H9 (cell line): Measurements from ENCODE around the gene FSTL4. TPM values are rescaled to one million over a fixed set of nuclear protein-coding genes. Genes with fewer than 3 reads are reported as not detected.

Experiments used
- DNase-seq: peaks from one replicate; pipeline ENCODE4 v3.0.0-alpha.2; 2017
- H2AFZ ChIP-seq: one replicate; pipeline ENCODE4 v1.6.1; 2013; ENCODE audit warnings: mild to moderate bottlenecking, low read length, control low read depth, moderate library complexity
- H2AK5ac ChIP-seq: 2 replicates; pipeline ENCODE4 v1.6.1; 2013; ENCODE audit warnings: low read length, control low read depth, mixed read lengths; ENCODE audit not compliant: insufficient read length
- H2BK120ac ChIP-seq: one replicate; pipeline ENCODE4 v1.6.1; 2013; ENCODE audit warnings: low read depth, mild to moderate bottlenecking, low read length, control low read depth, inconsistent platforms; ENCODE audit not compliant: poor library complexity, severe bottlenecking
- H2BK12ac ChIP-seq: 2 replicates; pipeline ENCODE4 v1.6.1; 2013; ENCODE audit warnings: low read length, control low read depth, mixed read lengths, low read depth; ENCODE audit not compliant: insufficient read length
- H2BK15ac ChIP-seq: 2 replicates; pipeline ENCODE4 v1.6.1; 2013; ENCODE audit warnings: low read depth, low read length, control low read depth
- H2BK20ac ChIP-seq: one replicate; pipeline ENCODE4 v1.6.1; 2013; ENCODE audit warnings: low read depth, mild to moderate bottlenecking, low read length, control low read depth, inconsistent platforms; ENCODE audit not compliant: poor library complexity, severe bottlenecking
- H2BK5ac ChIP-seq: 2 replicates; pipeline ENCODE4 v1.6.1; 2013; ENCODE audit warnings: low read length, control low read depth, mixed read lengths; ENCODE audit not compliant: insufficient read length
- H3K14ac ChIP-seq: 2 replicates; pipeline ENCODE4 v1.6.1; 2013; ENCODE audit warnings: low read length, control low read depth; ENCODE audit not compliant: insufficient read depth
- H3K18ac ChIP-seq: 2 replicates; pipeline ENCODE4 v1.6.1; 2013; ENCODE audit warnings: low read depth, mild to moderate bottlenecking, mixed read lengths, low read length, control low read depth; ENCODE audit not compliant: insufficient read length
- H3K23ac ChIP-seq: 2 replicates; pipeline ENCODE4 v1.6.1; 2013; ENCODE audit warnings: low read length, control low read depth, mixed read lengths, low read depth; ENCODE audit not compliant: insufficient read length
- H3K23me2 ChIP-seq: 2 replicates; pipeline ENCODE4 v1.6.1; 2013; ENCODE audit warnings: low read depth, mild to moderate bottlenecking, mixed read lengths, low read length, control low read depth; ENCODE audit not compliant: insufficient read length, poor library complexity, severe bottlenecking
- H3K27ac ChIP-seq: 2 replicates; pipeline ENCODE4 v1.5.1; 2013; ENCODE audit warnings: low read length, control low read depth, mixed read lengths, low read depth; ENCODE audit not compliant: insufficient read length
- H3K27me3 ChIP-seq: 2 replicates; pipeline ENCODE4 v1.6.1; 2013; ENCODE audit warnings: low read length, control low read depth, inconsistent platforms; ENCODE audit not compliant: insufficient read depth
- H3K4ac ChIP-seq: 2 replicates; pipeline ENCODE4 v1.6.1; 2013; ENCODE audit warnings: low read depth, mild to moderate bottlenecking, control low read depth, inconsistent platforms, low read length, moderate library complexity
- H3K4me1 ChIP-seq: 2 replicates; pipeline ENCODE4 v1.6.1; 2013; ENCODE audit warnings: low read length, control low read depth, inconsistent platforms; ENCODE audit not compliant: insufficient read depth
- H3K4me2 ChIP-seq: 2 replicates; pipeline ENCODE4 v1.6.1; 2013; ENCODE audit warnings: low read length, control low read depth, mixed read lengths; ENCODE audit not compliant: insufficient read length, insufficient read depth
- H3K56ac ChIP-seq: 2 replicates; pipeline ENCODE4 v1.6.1; 2013; ENCODE audit warnings: low read depth, mild to moderate bottlenecking, mixed read lengths, low read length, control low read depth; ENCODE audit not compliant: insufficient read length
- H3K79me1 ChIP-seq: 2 replicates; pipeline ENCODE4 v1.6.1; 2013; ENCODE audit warnings: low read depth, mild to moderate bottlenecking, moderate library complexity, low read length, control low read depth, inconsistent platforms; ENCODE audit not compliant: insufficient read depth, poor library complexity, severe bottlenecking
- H3K79me2 ChIP-seq: 2 replicates; pipeline ENCODE4 v1.6.1; 2013; ENCODE audit warnings: low read length, control low read depth, inconsistent platforms; ENCODE audit not compliant: insufficient read depth
- H3K9ac ChIP-seq: 2 replicates; pipeline ENCODE4 v1.6.1; 2013; ENCODE audit warnings: low read length, control low read depth, mixed read lengths; ENCODE audit not compliant: insufficient read length; ENCODE audit errors: extremely low read depth
- H3K9me3 ChIP-seq: one replicate; pipeline ENCODE4 v1.6.1; 2013; ENCODE audit warnings: low read depth, low read length, inconsistent platforms; ENCODE audit not compliant: control insufficient read depth
- H3T11ph ChIP-seq: one replicate; pipeline ENCODE4 v1.6.1; 2013; ENCODE audit warnings: mild to moderate bottlenecking, low read length, control low read depth, inconsistent platforms
- H4K20me1 ChIP-seq: one replicate; pipeline ENCODE4 v1.6.1; 2013; ENCODE audit not compliant: control insufficient read depth, insufficient read length, insufficient read depth
- H4K5ac ChIP-seq: 2 replicates; pipeline ENCODE4 v1.6.1; 2013; ENCODE audit warnings: low read depth, mild to moderate bottlenecking, mixed read lengths, low read length, control low read depth; ENCODE audit not compliant: insufficient read length
- H4K8ac ChIP-seq: replicated peaks from 2 replicates; pipeline ENCODE4 v1.6.1; 2013; ENCODE audit warnings: low read length, control low read depth, mixed read lengths, low read depth; ENCODE audit not compliant: insufficient read length
- H4K91ac ChIP-seq: 2 replicates; pipeline ENCODE4 v1.6.1; 2013; ENCODE audit warnings: low read depth, mild to moderate bottlenecking, moderate library complexity, mixed read lengths, low read length, control low read depth; ENCODE audit not compliant: insufficient read length
- H3K27ac Mint-ChIP-seq, 3 experiments: 2 replicates in 2 of 3; 3 replicates in 1 of 3; pipeline ENCODE4 v1.8.0; 2020 to 2021; ENCODE audit warnings: mixed read lengths in 3 of 3, mild to moderate bottlenecking in 1 of 3, moderate library complexity in 1 of 3
- H3K27me3 Mint-ChIP-seq: 2 replicates; pipeline ENCODE4 v1.8.0; 2021; ENCODE audit warnings: low read depth, mild to moderate bottlenecking, moderate library complexity, mixed read lengths
- H3K36me3 Mint-ChIP-seq, 3 experiments: 2 replicates in 2 of 3; 3 replicates in 1 of 3; pipeline ENCODE4 v1.8.0; 2020 to 2021; ENCODE audit warnings: low read depth in 3 of 3, mixed read lengths in 3 of 3; ENCODE audit not compliant: insufficient read depth in 1 of 3
- H3K4me1 Mint-ChIP-seq, 2 experiments: 2 replicates each; pipeline ENCODE4 v1.8.0; 2020; ENCODE audit warnings: mixed read lengths in 2 of 2
- H3K4me3 Mint-ChIP-seq, 2 experiments: 2 replicates in 1 of 2; 3 replicates in 1 of 2; pipeline ENCODE4 v1.8.0; 2020 to 2021; ENCODE audit warnings: mild to moderate bottlenecking in 2 of 2, mixed read lengths in 2 of 2, moderate library complexity in 1 of 2
- H3K9me3 Mint-ChIP-seq, 2 experiments: 2 replicates in 1 of 2; 3 replicates in 1 of 2; pipeline ENCODE4 v1.8.0; 2020; ENCODE audit warnings: mild to moderate bottlenecking in 2 of 2, mixed read lengths in 2 of 2, moderate library complexity in 1 of 2
- WGBS: extraction: QIAGEN DNeasy Blood & Tissue Kit; methylation state at CpG from one replicate; pipeline ENCODE4 v1.1.7; 2013; ENCODE audit warnings: missing lambda C conversion rate, low lambda C conversion rate, mixed read lengths; ENCODE audit not compliant: insufficient read length; ENCODE audit errors: extremely low coverage; 5-methylcytosine and 5-hydroxymethylcytosine counted together
- total RNA-seq: library from RNA; stranded (reverse); gene quantifications from 2 replicates; pipeline ENCODE4 v1.2.1, GENCODE V29; 2021
- TF ChIP-seq, protein P1 (sequence below): fragments of 200-600 bp; sonication (generic); conservative IDR thresholded peaks from 3 replicates; pipeline ENCODE4 v1.8.0; 2021; ENCODE audit warnings: antibody characterized with exemption, mild to moderate bottlenecking

The FSTL4 gene
- total RNA-seq, 1 experiment from 2014 or later: 5.7 TPM

DNA sequence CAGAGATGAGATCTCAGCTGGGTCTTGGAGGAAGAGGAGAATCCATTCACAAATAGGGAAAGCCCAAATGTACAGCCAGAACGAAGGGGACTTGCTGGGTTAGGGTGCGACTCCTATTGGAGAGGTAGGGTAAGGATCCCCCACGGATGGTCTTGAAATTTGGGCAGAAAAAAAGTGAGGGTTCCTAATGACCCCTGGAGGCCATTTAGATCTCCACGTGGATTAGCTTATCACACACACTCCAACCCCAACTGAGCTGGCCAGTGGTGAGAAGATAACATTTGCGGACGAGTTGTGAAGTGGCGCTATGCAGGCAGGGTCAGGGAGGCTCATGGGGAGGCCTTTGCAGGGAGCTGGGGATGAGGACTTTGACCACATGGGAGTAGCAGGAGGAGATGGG, 86.0 kb downstream of the FSTL4 start:
- WGBS: no CpG with 5 or more reads among the region's 7 CpGs
- no peaks in the 10 kb centered on the region for H3K9me3 ChIP-seq
- peaks cover 27 to 32% of the 10 kb centered on the region in 2 experiments for H3K4me1 Mint-ChIP-seq

More for the DNA sequence above, 86.0 kb downstream of the FSTL4 start:
- Histone ChIP-seq H2BK12ac (no peak overlapping the region), H2AK5ac (no peak overlapping the region), H4K5ac (no peak overlapping the region), H3K14ac (no peak overlapping the region), H3K4me2 (no peak overlapping the region), H3K79me2 (no peaks in the 10 kb centered on the region), H3T11ph (no peak overlapping the region), H3K56ac (no peak overlapping the region), H3K79me1 (no peaks in the 10 kb centered on the region), H4K8ac (no peak overlapping the region), H3K9ac (no peak overlapping the region), H3K18ac (no peak overlapping the region), H3K4ac (no peak overlapping the region), H2AFZ (no peak overlapping the region), H2BK120ac (no peak overlapping the region), H4K91ac (no peak overlapping the region), H2BK15ac (no peak overlapping the region), H3K23ac (no peak overlapping the region), H3K27me3 (no peaks in the 10 kb centered on the region), H3K23me2 (no peaks in the 10 kb centered on the region), H4K20me1 (no peaks in the 10 kb centered on the region), H2BK5ac (no peak overlapping the region), H2BK20ac (no peak overlapping the region), H3K27ac (no peak overlapping the region), H3K4me1 (no peaks in the 10 kb centered on the region; the same call in 1 of the 2 replicates)
- no peak for DNase-seq
- Mint-ChIP-seq H3K27ac (no peak overlapping the region), H3K36me3 (no peaks in the 10 kb centered on the region), H3K27me3 (peaks cover 3% of the 10 kb centered on the region; the same call in 1 of the 2 replicates), H3K4me3 (no peak overlapping the region), H3K9me3 (no peaks in the 10 kb centered on the region)
- TF ChIP-seq, protein P1, sequence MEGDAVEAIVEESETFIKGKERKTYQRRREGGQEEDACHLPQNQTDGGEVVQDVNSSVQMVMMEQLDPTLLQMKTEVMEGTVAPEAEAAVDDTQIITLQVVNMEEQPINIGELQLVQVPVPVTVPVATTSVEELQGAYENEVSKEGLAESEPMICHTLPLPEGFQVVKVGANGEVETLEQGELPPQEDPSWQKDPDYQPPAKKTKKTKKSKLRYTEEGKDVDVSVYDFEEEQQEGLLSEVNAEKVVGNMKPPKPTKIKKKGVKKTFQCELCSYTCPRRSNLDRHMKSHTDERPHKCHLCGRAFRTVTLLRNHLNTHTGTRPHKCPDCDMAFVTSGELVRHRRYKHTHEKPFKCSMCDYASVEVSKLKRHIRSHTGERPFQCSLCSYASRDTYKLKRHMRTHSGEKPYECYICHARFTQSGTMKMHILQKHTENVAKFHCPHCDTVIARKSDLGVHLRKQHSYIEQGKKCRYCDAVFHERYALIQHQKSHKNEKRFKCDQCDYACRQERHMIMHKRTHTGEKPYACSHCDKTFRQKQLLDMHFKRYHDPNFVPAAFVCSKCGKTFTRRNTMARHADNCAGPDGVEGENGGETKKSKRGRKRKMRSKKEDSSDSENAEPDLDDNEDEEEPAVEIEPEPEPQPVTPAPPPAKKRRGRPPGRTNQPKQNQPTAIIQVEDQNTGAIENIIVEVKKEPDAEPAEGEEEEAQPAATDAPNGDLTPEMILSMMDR: no peak
